ENCODE results near the gene NDUFA3.
A peak's percentile ranks its signal among the peaks of the same experiment; 100 is the strongest.
"Not testable (repeated sequence)": the region's sequence is repeated elsewhere in the genome, so short reads cannot be mapped to it uniquely, and the experiment has no call there.

NDUFA3 gene

GRCh38 chr19:54084410-54084809 is 18.2 kb upstream of the NDUFA3 start:
- Histone ChIP-seq H2BK5ac (ENCODE audit: low read depth, low read length, poor library complexity, severe bottlenecking) (no peak overlapping the region), H2AK5ac (ENCODE audit: low read length, severe bottlenecking) (no peak overlapping the region), H2BK15ac (ENCODE audit: low read depth, poor library complexity, severe bottlenecking) (no peak overlapping the region), H3K27me3 (ENCODE audit: control insufficient read depth in 1 of 2, insufficient read depth in 1 of 2, low read length in 2 of 2) (no peaks in the 10 kb centered on the region), H2BK12ac (ENCODE audit: low read length in 2 of 2) (no peak overlapping the region), H3K9ac (ENCODE audit: low read length) (no peak overlapping the region), H3K4me3 (ENCODE audit: insufficient read depth in 1 of 2, low read depth in 1 of 2, low read length in 2 of 2) (no peak overlapping the region), H3K9me3 (ENCODE audit: control insufficient read depth, low read length) (peaks cover 14% of the 10 kb centered on the region), H2BK120ac (ENCODE audit: low read depth, low read length) (no peak overlapping the region), H3K14ac (ENCODE audit: low read length in 2 of 2) (no peak overlapping the region), H3K79me1 (replicated peaks; ENCODE audit: low read length, poor library complexity, severe bottlenecking) (no peaks in the 10 kb centered on the region), H3K27ac (ENCODE audit: low read length, poor library complexity, severe bottlenecking) (no peak overlapping the region), H3K4me2 (ENCODE audit: low read length, poor library complexity, severe bottlenecking) (no peak overlapping the region), H3K4me1 (ENCODE audit: control insufficient read depth, insufficient read depth, low read depth, low read length) (no peaks in the 10 kb centered on the region), H3K4ac (ENCODE audit: low read depth in 1 of 2, low read length in 2 of 2) (no peak overlapping the region), H3K23ac (ENCODE audit: low read length in 2 of 2) (no peak overlapping the region), H4K91ac (ENCODE audit: low read length) (no peak overlapping the region), H3K18ac (ENCODE audit: low read depth in 1 of 2, low read length in 2 of 2) (no peak overlapping the region), H2AFZ (ENCODE audit: low read depth, low read length) (no peak overlapping the region), H3K36me3 (ENCODE audit: control insufficient read depth in 1 of 2, insufficient read depth in 2 of 2, low read depth in 1 of 2, low read length in 2 of 2) (no peaks in the 10 kb centered on the region), H4K8ac (ENCODE audit: low read length) (no peak overlapping the region)
- DNase-seq, result no peak
- WGBS, result 76% methylated on average over 3 of the region's 3 CpGs

DNA sequence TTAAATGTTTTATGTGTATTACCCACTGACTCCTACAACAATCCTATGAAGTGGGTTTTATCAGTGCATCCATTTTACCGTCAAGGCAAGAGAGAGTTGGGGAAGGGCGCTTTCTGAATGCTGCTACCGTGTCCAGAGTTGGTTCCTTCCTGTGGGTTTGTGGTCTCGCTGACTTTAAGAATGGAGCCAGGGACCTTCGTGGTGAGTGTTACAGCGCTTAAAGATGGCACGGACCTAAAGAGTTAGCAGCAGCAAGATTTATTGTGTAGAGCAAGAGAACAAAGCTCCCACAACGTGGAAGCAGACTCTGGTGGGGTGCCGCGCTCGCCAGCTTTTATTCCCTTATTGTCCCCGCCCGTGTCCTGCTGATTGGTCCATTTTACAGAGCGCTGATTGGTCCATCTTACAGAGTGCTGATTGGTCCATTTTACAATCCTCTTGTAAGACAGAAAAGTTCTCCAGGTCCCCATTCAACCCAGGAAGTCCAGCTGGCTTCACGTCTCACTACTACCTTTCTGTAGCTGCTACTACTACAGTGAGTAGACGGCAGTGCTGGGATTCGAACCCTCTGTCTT is 8.1 kb upstream of the NDUFA3 start:
- no peak overlapping the region for H4K8ac ChIP-seq (ENCODE audit: low read length)
- 87% methylated on average over 17 of the region's 17 CpGs for WGBS

GRCh38 chr19:54095136-54095858 is 7.4 kb upstream of the NDUFA3 start:
- peak overlapping the region; percentile 85 for H3K9ac ChIP-seq (ENCODE audit: low read length)
- peaks cover 6% of the 10 kb centered on the region for H3K4me1 ChIP-seq (ENCODE audit: control insufficient read depth, insufficient read depth, low read depth, low read length)
- H3K4ac ChIP-seq (ENCODE audit: low read depth in 1 of 2, low read length in 2 of 2), result no peak overlapping the region
- no peaks in the 10 kb centered on the region for H3K79me1 ChIP-seq (replicated peaks; ENCODE audit: low read length, poor library complexity, severe bottlenecking)
- no peak overlapping the region for H3K14ac ChIP-seq (ENCODE audit: low read length in 2 of 2)
- no peak for DNase-seq
- no peak overlapping the region for H3K18ac ChIP-seq (ENCODE audit: low read depth in 1 of 2, low read length in 2 of 2)
- no peak overlapping the region for H2BK12ac ChIP-seq (ENCODE audit: low read length in 2 of 2)
- no peak overlapping the region for H4K8ac ChIP-seq (ENCODE audit: low read length)
- peak overlapping the region; percentile 76 for H3K4me2 ChIP-seq (ENCODE audit: low read length, poor library complexity, severe bottlenecking)
- WGBS, result 81% methylated on average over 22 of the region's 22 CpGs
- H2BK15ac ChIP-seq (ENCODE audit: low read depth, poor library complexity, severe bottlenecking), result no peak overlapping the region
- peak overlapping the region; percentile 33 for H2AFZ ChIP-seq (ENCODE audit: low read depth, low read length)
- H3K9me3 ChIP-seq (ENCODE audit: control insufficient read depth, low read length), result peaks cover 4% of the 10 kb centered on the region
- no peak overlapping the region for H4K91ac ChIP-seq (ENCODE audit: low read length)
- H2BK120ac ChIP-seq (ENCODE audit: low read depth, low read length), result no peak overlapping the region
- H2BK5ac ChIP-seq (ENCODE audit: low read depth, low read length, poor library complexity, severe bottlenecking), result no peak overlapping the region
- H3K27me3 ChIP-seq (ENCODE audit: control insufficient read depth in 1 of 2, insufficient read depth in 1 of 2, low read length in 2 of 2), result peaks cover 0 to 12% of the 10 kb centered on the region in 2 experiments
- no peak overlapping the region for H3K27ac ChIP-seq (ENCODE audit: low read length, poor library complexity, severe bottlenecking)
- H2AK5ac ChIP-seq (ENCODE audit: low read length, severe bottlenecking), result no peak overlapping the region
- H3K4me3 ChIP-seq (ENCODE audit: insufficient read depth in 1 of 2, low read depth in 1 of 2, low read length in 2 of 2), result peak overlapping the region; percentile 43 to 77
- peak overlapping the region in 1 of 2 experiments; percentile 23 for H3K23ac ChIP-seq (ENCODE audit: low read length in 2 of 2)
- H3K36me3 ChIP-seq (ENCODE audit: control insufficient read depth in 1 of 2, insufficient read depth in 2 of 2, low read depth in 1 of 2, low read length in 2 of 2), result no peaks in the 10 kb centered on the region

More for the DNA sequence above, 8.1 kb upstream of the NDUFA3 start:
- no peaks in the 10 kb centered on the region for H3K36me3 ChIP-seq (ENCODE audit: control insufficient read depth in 1 of 2, insufficient read depth in 2 of 2, low read depth in 1 of 2, low read length in 2 of 2)
- DNase-seq, result no peak
- no peak overlapping the region for H3K27ac ChIP-seq (ENCODE audit: low read length, poor library complexity, severe bottlenecking)
- no peak overlapping the region for H2BK15ac ChIP-seq (ENCODE audit: low read depth, poor library complexity, severe bottlenecking)
- H2BK5ac ChIP-seq (ENCODE audit: low read depth, low read length, poor library complexity, severe bottlenecking), result no peak overlapping the region
- H3K4me2 ChIP-seq (ENCODE audit: low read length, poor library complexity, severe bottlenecking), result no peak overlapping the region
- H3K79me1 ChIP-seq (replicated peaks; ENCODE audit: low read length, poor library complexity, severe bottlenecking), result no peaks in the 10 kb centered on the region
- H3K14ac ChIP-seq (ENCODE audit: low read length in 2 of 2), result no peak overlapping the region
- no peak overlapping the region for H3K23ac ChIP-seq (ENCODE audit: low read length in 2 of 2)
- H4K91ac ChIP-seq (ENCODE audit: low read length), result no peak overlapping the region
- H3K18ac ChIP-seq (ENCODE audit: low read depth in 1 of 2, low read length in 2 of 2), result no peak overlapping the region
- no peak overlapping the region for H3K4ac ChIP-seq (ENCODE audit: low read depth in 1 of 2, low read length in 2 of 2)
- no peak overlapping the region for H2AK5ac ChIP-seq (ENCODE audit: low read length, severe bottlenecking)
- H2BK120ac ChIP-seq (ENCODE audit: low read depth, low read length), result no peak overlapping the region
- H3K9me3 ChIP-seq (ENCODE audit: control insufficient read depth, low read length), result peaks cover 4% of the 10 kb centered on the region
- no peak overlapping the region for H3K4me3 ChIP-seq (ENCODE audit: insufficient read depth in 1 of 2, low read depth in 1 of 2, low read length in 2 of 2)
- no peak overlapping the region for H2BK12ac ChIP-seq (ENCODE audit: low read length in 2 of 2)
- H3K9ac ChIP-seq (ENCODE audit: low read length), result no peak overlapping the region
- peaks cover 6% of the 10 kb centered on the region for H3K4me1 ChIP-seq (ENCODE audit: control insufficient read depth, insufficient read depth, low read depth, low read length)
- peaks cover 0 to 12% of the 10 kb centered on the region in 2 experiments for H3K27me3 ChIP-seq (ENCODE audit: control insufficient read depth in 1 of 2, insufficient read depth in 1 of 2, low read length in 2 of 2)
- no peak overlapping the region for H2AFZ ChIP-seq (ENCODE audit: low read depth, low read length)

DNA sequence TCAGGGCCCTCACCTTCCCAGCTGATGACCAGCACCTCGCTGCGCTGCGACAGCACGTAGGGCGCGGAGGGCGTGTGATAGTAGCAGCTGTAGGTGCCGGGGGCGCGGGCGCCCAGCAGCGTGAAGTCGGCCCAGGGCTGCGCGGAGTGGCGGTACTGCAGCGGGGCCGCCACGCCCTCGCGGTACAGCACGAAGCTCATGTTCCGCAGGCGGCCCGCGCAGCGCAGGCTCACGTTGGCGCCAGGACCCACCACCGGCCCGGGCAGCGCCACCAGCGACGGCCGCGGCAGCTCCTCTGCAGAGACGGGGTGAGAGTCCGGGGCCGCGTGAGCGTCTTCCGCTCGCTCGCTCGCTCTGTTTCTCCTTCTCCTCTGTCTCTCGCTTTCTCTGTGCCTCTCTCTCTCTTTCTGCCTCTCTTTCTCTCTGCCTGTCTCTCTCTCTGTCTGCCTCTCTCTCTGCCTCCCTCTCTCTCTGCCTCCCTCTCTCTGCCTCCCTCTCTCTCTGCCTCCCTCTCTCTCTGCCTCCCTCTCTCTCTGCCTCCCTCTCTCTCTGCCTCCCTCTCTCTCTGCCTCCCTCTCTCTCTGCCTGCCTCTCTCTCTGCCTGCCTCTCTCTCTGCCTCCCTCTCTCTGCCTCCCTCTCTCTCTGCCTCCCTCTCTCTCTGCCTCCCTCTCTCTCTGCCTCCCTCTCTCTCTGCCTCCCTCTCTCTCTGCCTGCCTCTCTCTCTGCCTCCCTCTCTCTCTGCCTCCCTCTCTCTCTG is 6.6 kb upstream of the NDUFA3 start:
- Histone ChIP-seq H3K18ac (ENCODE audit: low read depth in 1 of 2, low read length in 2 of 2) (peak overlapping the region in 1 of 2 experiments; percentile 7), H3K27me3 (ENCODE audit: control insufficient read depth in 1 of 2, insufficient read depth in 1 of 2, low read length in 2 of 2) (peaks cover 0 to 12% of the 10 kb centered on the region in 2 experiments), H3K9ac (ENCODE audit: low read length) (peak overlapping the region; percentile 85), H3K4me2 (ENCODE audit: low read length, poor library complexity, severe bottlenecking) (peak overlapping the region; percentile 76), H2AFZ (ENCODE audit: low read depth, low read length) (peak overlapping the region; percentile 33), H3K4me3 (ENCODE audit: insufficient read depth in 1 of 2, low read depth in 1 of 2, low read length in 2 of 2) (peak overlapping the region; percentile 43 to 77), H3K23ac (ENCODE audit: low read length in 2 of 2) (peak overlapping the region in 1 of 2 experiments; percentile 23)
- WGBS, result 2% methylated on average over 44 of the region's 46 CpGs
- H2AK5ac ChIP-seq (ENCODE audit: low read length, severe bottlenecking); H4K8ac ChIP-seq (ENCODE audit: low read length); H3K9me3 ChIP-seq (ENCODE audit: control insufficient read depth, low read length); H4K91ac ChIP-seq (ENCODE audit: low read length); H3K4ac ChIP-seq (ENCODE audit: low read depth in 1 of 2, low read length in 2 of 2); H3K14ac ChIP-seq (ENCODE audit: low read length in 2 of 2); H2BK12ac ChIP-seq (ENCODE audit: low read length in 2 of 2); H3K4me1 ChIP-seq (ENCODE audit: control insufficient read depth, insufficient read depth, low read depth, low read length); H2BK5ac ChIP-seq (ENCODE audit: low read depth, low read length, poor library complexity, severe bottlenecking); H3K79me1 ChIP-seq (replicated peaks; ENCODE audit: low read length, poor library complexity, severe bottlenecking); H3K27ac ChIP-seq (ENCODE audit: low read length, poor library complexity, severe bottlenecking); H3K36me3 ChIP-seq (ENCODE audit: control insufficient read depth in 1 of 2, insufficient read depth in 2 of 2, low read depth in 1 of 2, low read length in 2 of 2); H2BK120ac ChIP-seq (ENCODE audit: low read depth, low read length); H2BK15ac ChIP-seq (ENCODE audit: low read depth, poor library complexity, severe bottlenecking): not testable (repeated sequence)
- DNase-seq, result peak; percentile 36

All from mesenchymal stem cell (in vitro differentiated cells and primary cell).